ENCODE data around the gene APLF.

The APLF gene

DNA sequence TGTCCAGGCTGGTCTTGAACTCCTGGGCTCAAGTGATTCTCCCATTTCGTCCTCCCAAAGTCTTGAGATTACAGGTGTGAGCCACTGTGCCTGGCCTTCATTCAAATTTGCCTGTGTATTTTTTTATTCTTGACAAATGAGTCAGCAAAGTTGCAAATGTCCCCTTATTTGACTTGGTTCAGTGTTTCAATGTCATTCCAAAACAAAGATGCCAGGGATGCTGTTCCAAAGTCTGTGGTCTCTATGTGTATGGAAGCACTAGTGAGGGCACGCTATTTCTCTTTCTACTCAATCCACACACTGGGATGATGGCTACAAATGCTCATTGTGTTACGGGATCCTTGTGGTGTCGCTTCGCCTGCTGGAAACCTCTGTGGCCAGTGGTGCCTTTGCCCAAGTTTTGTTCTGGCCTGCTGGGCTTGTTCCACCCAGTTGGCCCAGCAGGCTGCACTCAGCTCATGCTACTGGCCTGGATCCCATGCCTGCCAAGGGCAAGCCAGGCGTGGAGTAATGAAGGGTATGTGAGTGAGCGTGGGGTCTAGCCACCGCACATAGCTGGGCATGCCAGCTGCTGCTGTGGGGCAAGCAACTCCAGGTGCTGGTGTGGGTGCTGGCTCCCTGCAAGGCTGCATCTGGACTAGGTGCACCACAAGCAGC is 35.9 kb upstream of the APLF start:
- DNase-seq (ENCODE audit: extremely low read depth, low read depth), result no peak
- TF ChIP-seq, protein P1, sequence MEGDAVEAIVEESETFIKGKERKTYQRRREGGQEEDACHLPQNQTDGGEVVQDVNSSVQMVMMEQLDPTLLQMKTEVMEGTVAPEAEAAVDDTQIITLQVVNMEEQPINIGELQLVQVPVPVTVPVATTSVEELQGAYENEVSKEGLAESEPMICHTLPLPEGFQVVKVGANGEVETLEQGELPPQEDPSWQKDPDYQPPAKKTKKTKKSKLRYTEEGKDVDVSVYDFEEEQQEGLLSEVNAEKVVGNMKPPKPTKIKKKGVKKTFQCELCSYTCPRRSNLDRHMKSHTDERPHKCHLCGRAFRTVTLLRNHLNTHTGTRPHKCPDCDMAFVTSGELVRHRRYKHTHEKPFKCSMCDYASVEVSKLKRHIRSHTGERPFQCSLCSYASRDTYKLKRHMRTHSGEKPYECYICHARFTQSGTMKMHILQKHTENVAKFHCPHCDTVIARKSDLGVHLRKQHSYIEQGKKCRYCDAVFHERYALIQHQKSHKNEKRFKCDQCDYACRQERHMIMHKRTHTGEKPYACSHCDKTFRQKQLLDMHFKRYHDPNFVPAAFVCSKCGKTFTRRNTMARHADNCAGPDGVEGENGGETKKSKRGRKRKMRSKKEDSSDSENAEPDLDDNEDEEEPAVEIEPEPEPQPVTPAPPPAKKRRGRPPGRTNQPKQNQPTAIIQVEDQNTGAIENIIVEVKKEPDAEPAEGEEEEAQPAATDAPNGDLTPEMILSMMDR (IDR thresholded peaks at IDR 0.05; ENCODE audit: low read depth, low read length, missing control alignments), result no peak
- H3K4me3 ChIP-seq (replicated peaks; ENCODE audit: low read depth, low read length), result no peak overlapping the region

DNA sequence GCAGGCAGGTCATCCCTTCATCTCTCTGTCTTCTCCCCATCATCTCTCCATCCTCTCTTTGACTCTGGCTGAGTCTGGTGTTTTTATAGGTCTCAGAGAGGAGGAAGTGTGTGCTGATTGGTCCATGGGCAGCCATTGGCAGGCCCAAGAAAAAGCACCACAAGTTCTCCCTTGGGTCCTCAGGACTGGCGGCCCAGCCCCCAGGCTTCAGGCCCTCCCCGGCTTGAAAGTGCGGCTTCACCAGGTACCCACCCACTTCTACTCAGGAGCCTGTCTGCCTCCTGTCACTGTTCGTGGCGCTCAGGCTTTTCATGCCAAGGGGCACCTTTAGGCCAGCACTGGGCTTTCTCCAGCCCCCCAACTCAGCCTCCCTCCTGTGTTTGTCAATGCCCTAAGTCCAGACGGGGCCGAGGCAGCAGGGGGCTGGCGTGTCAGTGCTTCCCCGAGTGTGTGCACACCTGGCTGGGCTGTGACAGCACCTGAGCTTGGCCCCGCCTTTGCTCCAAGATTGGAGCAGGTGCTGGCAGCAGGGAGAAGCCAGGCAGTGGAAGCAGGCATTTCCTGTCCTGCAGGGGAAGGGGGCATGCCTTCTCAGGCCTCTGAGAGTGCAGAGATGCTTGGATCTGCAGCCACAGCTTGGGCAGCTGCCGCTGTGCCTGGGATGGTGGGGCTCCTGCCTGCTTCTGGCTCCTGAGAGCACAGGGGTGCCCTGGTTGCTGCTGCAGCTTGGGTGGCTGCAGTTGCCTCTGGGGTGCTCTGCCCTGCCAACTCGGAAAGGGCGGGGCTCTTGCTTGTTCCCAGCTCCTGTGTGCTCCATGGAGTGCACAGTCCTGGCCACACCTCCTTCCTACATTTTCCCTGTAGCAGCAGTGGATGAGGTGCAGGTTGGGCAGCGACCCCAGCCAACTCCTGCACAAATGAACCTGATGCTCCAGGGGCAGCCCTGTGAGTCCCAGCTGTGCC is 34.4 kb upstream of the APLF start:
- TF ChIP-seq, protein P1 (IDR thresholded peaks at IDR 0.05; ENCODE audit: low read depth, low read length, missing control alignments), result no peak
- no peak for DNase-seq (ENCODE audit: extremely low read depth, low read depth)
- H3K4me3 ChIP-seq (replicated peaks; ENCODE audit: low read depth, low read length), result no peak overlapping the region

DNA sequence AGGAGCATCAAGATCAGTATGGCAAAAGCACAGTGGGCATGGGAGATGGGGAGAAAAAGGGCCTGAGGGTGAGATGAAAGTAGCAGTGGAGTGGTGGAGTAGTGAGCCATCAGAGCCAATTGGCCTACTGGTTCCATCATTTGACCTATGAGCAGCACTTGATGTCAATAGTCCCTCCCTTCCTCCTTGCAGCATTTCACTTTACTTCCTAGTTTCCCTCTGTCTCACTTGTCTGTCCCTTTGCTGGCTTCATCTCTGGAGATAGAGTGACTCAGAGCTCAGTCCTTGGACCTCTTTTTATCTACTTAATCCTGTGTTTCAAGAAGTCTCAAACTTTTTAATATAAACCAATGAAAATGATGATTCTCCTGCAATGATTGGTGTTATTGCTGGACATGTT is 32.4 kb upstream of the APLF start:
- no peak overlapping the region for H3K4me3 ChIP-seq (replicated peaks; ENCODE audit: low read depth, low read length)
- no peak for DNase-seq (ENCODE audit: extremely low read depth, low read depth)
- TF ChIP-seq, protein P1 (IDR thresholded peaks at IDR 0.05; ENCODE audit: low read depth, low read length, missing control alignments), result no peak

DNA sequence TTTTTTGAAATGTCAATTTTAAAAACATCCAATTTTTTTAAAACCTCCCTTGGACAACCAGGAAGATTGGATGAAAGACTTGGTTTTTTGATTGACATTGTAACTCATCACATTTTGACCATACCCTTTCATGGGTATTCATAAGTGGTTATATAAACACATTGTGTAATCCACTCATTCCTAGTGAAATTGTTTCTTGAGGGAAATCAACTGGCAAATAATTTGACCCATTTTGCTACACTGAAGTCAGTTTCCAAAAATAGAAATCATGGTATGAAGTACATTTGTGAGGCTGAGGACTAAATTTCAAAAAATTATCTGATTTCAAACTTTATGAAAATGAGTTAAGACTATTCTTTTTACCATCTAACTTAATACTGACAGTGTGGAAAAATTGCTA is 31.8 kb upstream of the APLF start:
- H3K4me3 ChIP-seq (replicated peaks; ENCODE audit: low read depth, low read length), result no peak overlapping the region
- no peak for DNase-seq (ENCODE audit: extremely low read depth, low read depth)
- TF ChIP-seq, protein P1 (IDR thresholded peaks at IDR 0.05; ENCODE audit: low read depth, low read length, missing control alignments), result no peak

DNA sequence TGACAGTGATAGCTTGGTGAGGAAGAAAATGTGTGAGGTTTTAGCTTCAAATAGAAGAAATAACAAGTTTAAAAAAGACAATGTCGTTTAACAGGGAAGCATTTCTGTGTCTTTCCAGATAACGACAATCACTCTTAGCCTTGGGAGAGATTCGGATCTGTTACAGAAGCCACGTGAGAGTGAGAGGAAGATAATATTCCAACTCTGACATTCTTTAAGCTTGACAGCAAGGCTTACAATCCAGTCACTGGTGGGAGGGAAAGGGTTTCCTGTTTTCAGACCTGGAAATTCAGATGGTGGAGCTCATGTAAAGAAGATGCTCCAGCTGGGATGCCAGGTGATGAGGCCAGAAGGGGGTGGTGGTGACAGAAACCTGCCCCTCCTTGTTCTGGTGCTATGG is 31.1 kb upstream of the APLF start:
- TF ChIP-seq, protein P1 (IDR thresholded peaks at IDR 0.05; ENCODE audit: low read depth, low read length, missing control alignments), result no peak
- H3K4me3 ChIP-seq (replicated peaks; ENCODE audit: low read depth, low read length), result no peak overlapping the region
- no peak for DNase-seq (ENCODE audit: extremely low read depth, low read depth)

DNA sequence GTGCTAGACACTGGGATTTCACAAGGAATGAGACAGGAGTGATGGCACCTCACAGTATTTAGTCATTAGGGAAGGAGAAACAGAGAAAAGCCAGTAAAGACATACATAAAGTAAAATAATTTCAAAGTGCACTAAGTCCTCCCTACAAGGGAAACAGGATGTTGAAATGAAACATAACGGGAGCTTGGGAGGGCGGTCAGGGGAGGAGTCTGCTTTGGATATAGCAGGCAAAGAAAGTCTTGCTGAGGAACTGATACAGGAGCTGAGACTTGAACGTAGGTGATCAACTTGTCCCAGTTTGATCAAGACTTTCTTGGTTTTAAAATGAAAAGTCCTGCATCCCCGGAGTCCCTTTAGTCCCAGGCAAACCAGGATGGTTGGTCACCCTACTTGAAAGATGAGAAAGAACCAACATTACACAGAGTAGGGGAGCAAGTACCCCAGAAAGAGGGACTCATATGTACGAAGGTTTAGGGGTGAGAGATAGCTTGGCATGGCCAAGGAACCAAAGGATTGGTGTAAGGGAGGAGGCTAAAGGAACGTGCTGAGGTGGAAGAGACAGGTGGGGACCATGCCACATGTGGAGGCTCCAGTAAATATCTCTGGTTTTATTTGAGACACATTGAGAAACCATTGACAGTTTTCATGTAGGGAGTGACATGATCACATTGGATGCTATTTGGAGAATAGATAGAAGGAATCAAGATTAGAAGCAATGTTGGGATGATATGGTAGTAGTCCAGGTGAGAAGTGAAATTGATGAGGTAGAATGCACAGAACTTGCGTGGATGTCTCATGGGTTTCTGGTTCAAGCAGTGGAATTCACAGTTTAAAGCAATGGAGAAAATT is 28.7 kb upstream of the APLF start:
- H3K4me3 ChIP-seq (replicated peaks; ENCODE audit: low read depth, low read length), result no peak overlapping the region
- no peak for DNase-seq (ENCODE audit: extremely low read depth, low read depth)
- TF ChIP-seq, protein P1 (IDR thresholded peaks at IDR 0.05; ENCODE audit: low read depth, low read length, missing control alignments), result no peak

Data from HFF-Myc (cell line).